IPS-18c (cell line): ENCODE data around the gene KIF2A.

Experiments used
- H3K4me3 ChIP-seq: 2 replicates; pipeline ENCODE4 v1.7.0; 2013; ENCODE audit warnings: low read depth, mild to moderate bottlenecking, low read length, moderate library complexity; ENCODE audit not compliant: insufficient read depth
- H3K9me3 ChIP-seq: one replicate; pipeline ENCODE4 v1.6.1; 2013; ENCODE audit warnings: mild to moderate bottlenecking, low read length, moderate library complexity; ENCODE audit not compliant: control insufficient read depth, insufficient read depth

KIF2A gene

GRCh38 chr5:62395210-62395950 lies 89.4 kb downstream of the KIF2A start:
- Histone ChIP-seq H3K9me3 (no peaks in the 10 kb centered on the region), H3K4me3 (no peak overlapping the region)

- H3K4me3 ChIP-seq: peak within 1 kb of the TSS; percentile 95
Measured at GRCh38 chr5:62403411-62404250, 97.6 kb downstream of the KIF2A start, which contains the start of gene DIMT1. Gene DIMT1, minus strand, starts transcription at chr5:62403905. Its CDS starts 133 bp downstream, at chr5:62403772.

GRCh38 chr5:62412549-62413329 lies 106.7 kb downstream of the KIF2A start, which contains the start of gene IPO11:
Gene IPO11, plus strand, starts transcription at chr5:62412763. Its CDS starts 24,517 bp downstream, at chr5:62437280.
- H3K4me3 ChIP-seq: peak within 1 kb of the TSS; percentile 98
- no peaks in the 10 kb centered on the region for H3K9me3 ChIP-seq

More at GRCh38 chr5:62403411-62404250, 97.6 kb downstream of the KIF2A start, which contains the start of gene DIMT1:
- H3K9me3 ChIP-seq: no peaks in the 10 kb centered on the region

- H3K9me3 ChIP-seq: no peaks in the 10 kb centered on the region
- H3K4me3 ChIP-seq: peak overlapping the region; percentile 98
Measured at GRCh38 chr5:62413711-62414110, 107.7 kb downstream of the KIF2A start.

GRCh38 chr5:62418462-62419076 lies 112.6 kb downstream of the KIF2A start:
- Histone ChIP-seq H3K9me3 (no peaks in the 10 kb centered on the region), H3K4me3 (no peak overlapping the region)

GRCh38 chr5:62419609-62420008 lies 113.6 kb downstream of the KIF2A start:
- Histone ChIP-seq H3K4me3 (no peak overlapping the region), H3K9me3 (no peaks in the 10 kb centered on the region)

GRCh38 chr5:62421414-62421813 lies 115.4 kb downstream of the KIF2A start:
- no peak overlapping the region for H3K4me3 ChIP-seq
- H3K9me3 ChIP-seq: no peaks in the 10 kb centered on the region

- Histone ChIP-seq H3K4me3 (no peak overlapping the region), H3K9me3 (no peaks in the 10 kb centered on the region)
Measured at GRCh38 chr5:62424763-62425162, 118.8 kb downstream of the KIF2A start.

- Histone ChIP-seq H3K9me3 (no peaks in the 10 kb centered on the region), H3K4me3 (no peak overlapping the region)
Measured at GRCh38 chr5:62431735-62432620, 126.0 kb downstream of the KIF2A start.

GRCh38 chr5:62432621-62433064 lies 126.6 kb downstream of the KIF2A start:
- H3K9me3 ChIP-seq: no peaks in the 10 kb centered on the region
- no peak overlapping the region for H3K4me3 ChIP-seq
